Liver (tissue), 9 donors: ENCODE data around the gene LPXN. TPM values are rescaled to one million over a fixed set of nuclear protein-coding genes. Genes with fewer than 3 reads are reported as not detected.
A peak's percentile ranks its signal among the peaks of the same experiment; 100 is the strongest.

Experiments used
- DNase-seq: peaks from one replicate; pipeline ENCODE4 v3.0.0-alpha.2; 2017; ENCODE audit warnings: low spot score
- H3K27ac ChIP-seq, 2 donors: one replicate each; pipeline ENCODE4 v1.7.0; 2013; ENCODE audit warnings: inconsistent platforms in 2 of 2, low read length in 2 of 2, control low read depth in 1 of 2, low read depth in 1 of 2, mild to moderate bottlenecking in 1 of 2
- H3K27me3 ChIP-seq, 4 donors: one replicate each; pipeline versions ENCODE4 v1.6.1 to v1.7.0; 2013; ENCODE audit warnings: low read length in 3 of 4, inconsistent platforms in 1 of 4, mild to moderate bottlenecking in 1 of 4, moderate library complexity in 1 of 4; ENCODE audit not compliant: control insufficient read depth in 4 of 4, insufficient read depth in 4 of 4
- H3K36me3 ChIP-seq, 4 donors: one replicate each; pipeline versions ENCODE4 v1.6.1 to v1.7.0; 2013; ENCODE audit warnings: low read length in 3 of 4, mild to moderate bottlenecking in 3 of 4, low read depth in 1 of 4, moderate library complexity in 1 of 4; ENCODE audit not compliant: control insufficient read depth in 4 of 4, insufficient read depth in 3 of 4
- H3K4me1 ChIP-seq, 4 donors: one replicate each; pipeline versions ENCODE4 v1.6.1 to v1.7.0; 2013; ENCODE audit warnings: low read length in 3 of 4, mild to moderate bottlenecking in 3 of 4, moderate library complexity in 1 of 4; ENCODE audit not compliant: control insufficient read depth in 4 of 4, insufficient read depth in 4 of 4
- H3K4me3 ChIP-seq, 3 donors: one replicate each; pipeline versions ENCODE4 v1.6.1 to v1.7.0; 2013; ENCODE audit warnings: low read length in 3 of 3, control low read depth in 1 of 3, low read depth in 1 of 3, mild to moderate bottlenecking in 1 of 3
- H3K9ac ChIP-seq, 2 donors: one replicate each; pipeline ENCODE4 v1.7.0; 2013; ENCODE audit warnings: low read length in 2 of 2, mild to moderate bottlenecking in 2 of 2, moderate library complexity in 2 of 2, control low read depth in 1 of 2, low read depth in 1 of 2
- H3K9me3 ChIP-seq, 4 donors: one replicate each; pipeline versions ENCODE4 v1.6.1 to v1.7.0; 2013; ENCODE audit warnings: low read length in 3 of 4; ENCODE audit not compliant: control insufficient read depth in 4 of 4
- ATF3 ChIP-seq: IDR thresholded peaks from 2 replicates; pipeline ENCODE4 v1.6.1; 2016; ENCODE audit warnings: antibody characterized with exemption
- CTCF ChIP-seq: fragments of 150-350 bp; IDR thresholded peaks from 2 replicates; pipeline ENCODE4 v1.5.1; 2017; ENCODE audit warnings: improper control_type of control experiment, low read depth, low read length; ENCODE audit not compliant: missing input control
- EGR1 ChIP-seq, 2 donors: IDR thresholded peaks; 2 replicates each; pipeline ENCODE4 v1.6.1; 2016 to 2018; ENCODE audit warnings: antibody characterized with exemption in 2 of 2, low read depth in 2 of 2
- FOXA1 ChIP-seq: IDR thresholded peaks from 2 replicates; pipeline ENCODE4 v1.6.1; 2016; ENCODE audit warnings: antibody characterized with exemption
- GABPA ChIP-seq, 2 donors: IDR thresholded peaks in 1 of 2; conservative IDR thresholded peaks in 1 of 2; 2 replicates each; pipeline ENCODE4 v1.6.1; 2016; ENCODE audit warnings: antibody characterized with exemption in 2 of 2, mild to moderate bottlenecking in 1 of 2, moderate library complexity in 1 of 2
- HNF4G ChIP-seq: IDR thresholded peaks from 2 replicates; pipeline ENCODE4 v1.6.1; 2016; ENCODE audit warnings: antibody characterized with exemption
- JUND ChIP-seq, 2 donors: IDR thresholded peaks; 2 replicates each; pipeline ENCODE4 v1.6.1; 2016; ENCODE audit warnings: antibody characterized with exemption in 2 of 2
- MAX ChIP-seq: IDR thresholded peaks from 2 replicates; pipeline ENCODE4 v1.6.1; 2016; ENCODE audit warnings: antibody characterized with exemption
- NR2F2 ChIP-seq: IDR thresholded peaks from 2 replicates; pipeline ENCODE4 v1.6.1; 2016; ENCODE audit warnings: antibody characterized with exemption
- RAD21 ChIP-seq, 2 donors: IDR thresholded peaks; 2 replicates each; pipeline ENCODE4 v1.6.1; 2016; ENCODE audit warnings: antibody characterized with exemption in 2 of 2, mild to moderate bottlenecking in 2 of 2
- REST ChIP-seq: IDR thresholded peaks from 2 replicates; pipeline ENCODE4 v1.6.1; 2016; ENCODE audit warnings: antibody characterized with exemption, mild to moderate bottlenecking
- RXRA ChIP-seq, 2 donors: IDR thresholded peaks; 2 replicates each; pipeline ENCODE4 v1.6.1; 2017 to 2018; ENCODE audit warnings: antibody characterized with exemption in 2 of 2, mild to moderate bottlenecking in 1 of 2
- SP1 ChIP-seq: IDR thresholded peaks from 2 replicates; pipeline ENCODE4 v1.6.1; 2018; ENCODE audit warnings: antibody characterized with exemption, mild to moderate bottlenecking
- TAF1 ChIP-seq: conservative IDR thresholded peaks from 2 replicates; pipeline ENCODE4 v1.6.1; 2016; ENCODE audit warnings: antibody characterized with exemption, mild to moderate bottlenecking
- YY1 ChIP-seq: IDR thresholded peaks from 2 replicates; pipeline ENCODE4 v1.6.1; 2016; ENCODE audit warnings: antibody characterized with exemption, mild to moderate bottlenecking
- ZBTB33 ChIP-seq: IDR thresholded peaks from 2 replicates; pipeline ENCODE4 v1.6.1; 2016; ENCODE audit warnings: antibody characterized with exemption
- WGBS: extraction: QIAGEN DNeasy Blood & Tissue Kit; methylation state at CpG from one replicate; pipeline ENCODE4 v1.1.7; 2013; 5-methylcytosine and 5-hydroxymethylcytosine counted together
- polyA plus RNA-seq, 2 donors: library from polyadenylated mRNA; stranded (reverse) in 1 of 2; unstranded in 1 of 2; fragments of 200-250 nt in 1 of 2; fragments of >200 nt in 1 of 2; fragmentation: Nextera tagmentation in 1 of 2; extraction: Ambion mirVana in 1 of 2; gene quantifications; one replicate each; pipeline versions ENCODE4 v1.2.1 to v1.2.3, GENCODE V29; 2013 to 2015
- total RNA-seq, 2 donors: library from RNA; depleted of rRNA; stranded (reverse); fragments of >200 nt; gene quantifications; one replicate each; pipeline ENCODE4 v1.2.3, GENCODE V29; 2014
- donor health status: healthy.
- donor health status: healthy.
- donor health status: healthy.
- donor health status: healthy.
- donor health status: healthy.

Gene LPXN
- total RNA-seq (1 to 10 TPM; 4.7 to 6.2 TPM), polyA plus RNA-seq (1 to 10 TPM; 3.7 to 4.7 TPM)

GRCh38 chr11:58575377-58576020, at the start of gene LPXN:
Gene LPXN, minus strand, starts transcription at chr11:58575856. Its CDS starts 84 bp downstream, at chr11:58575772.
- H3K27ac ChIP-seq: peak within 1 kb of the TSS; percentile 97 to 99
- DNase-seq: no peak
- peaks cover 3 to 31% (median 23%) of the 10 kb centered on the region in 4 donors for H3K4me1 ChIP-seq
- no peaks in the 10 kb centered on the region for H3K36me3 ChIP-seq
- WGBS: 44% methylated on average over 6 of the region's 6 CpGs
- H3K27me3 ChIP-seq: no peaks in the 10 kb centered on the region
- H3K9me3 ChIP-seq: no peaks in the 10 kb centered on the region
- TF ChIP-seq TAF1 (no peak), FOXA1 (no peak), MAX (no peak), YY1 (no peak), GABPA (IDR thresholded peaks at IDR 0.05 in 1 of 2, conservative IDR thresholded peaks at IDR 0.05 in 1 of 2) (no peak), REST (no peak), RXRA (IDR thresholded peaks at IDR 0.05) (no peak), ATF3 (no peak), NR2F2 (no peak)
- H3K4me3 ChIP-seq: peak within 1 kb of the TSS in 1 of 3 donors; percentile 31
- H3K9ac ChIP-seq: peak within 1 kb of the TSS; percentile 95 to 99

- TF ChIP-seq GABPA (IDR thresholded peaks at IDR 0.05 in 1 of 2, conservative IDR thresholded peaks at IDR 0.05 in 1 of 2) (no peak), ATF3 (no peak), SP1 (no peak), TAF1 (no peak), EGR1 (IDR thresholded peaks at IDR 0.05; ENCODE audit: low read depth in 2 of 2) (no peak), NR2F2 (no peak), REST (no peak), YY1 (no peak), RAD21 (IDR thresholded peaks at IDR 0.05) (no peak), CTCF (no peak), RXRA (IDR thresholded peaks at IDR 0.05) (no peak), HNF4G (no peak), JUND (IDR thresholded peaks at IDR 0.05) (no peak), ZBTB33 (no peak), FOXA1 (no peak), MAX (no peak)
- no peak overlapping the region for H3K27ac ChIP-seq
- H3K9ac ChIP-seq: no peak overlapping the region
- no peak overlapping the region for H3K4me3 ChIP-seq
- peaks cover 0 to 30% (median 19%) of the 10 kb centered on the region in 4 donors for H3K36me3 ChIP-seq
- WGBS: 96% methylated on average over 4 of the region's 4 CpGs
- no peaks in the 10 kb centered on the region for H3K9me3 ChIP-seq
- no peaks in the 10 kb centered on the region for H3K27me3 ChIP-seq
- peaks cover 0 to 2% (median 0%) of the 10 kb centered on the region in 4 donors for H3K4me1 ChIP-seq
- no peak for DNase-seq
Observed at GRCh38 chr11:58625086-58625485, 49.4 kb upstream of the LPXN start.
